ENCODE measurements around the gene PPP2R2D.

Gene PPP2R2D

GRCh38 chr10:132006966-132007365, 106.2 kb downstream of the PPP2R2D start:
- TF ChIP-seq CTCF (IDR thresholded peaks at IDR 0.05; ENCODE audit: insufficient read depth, low read length, poor library complexity, severe bottlenecking): no peak
- no peak overlapping the region for H3K4me3 ChIP-seq (replicated peaks; ENCODE audit: low read depth, low read length)
- DNase-seq (ENCODE audit: extremely low read depth, insufficient read length): no peak
- no peaks in the 10 kb centered on the region for H3K27me3 ChIP-seq (replicated peaks; ENCODE audit: control insufficient read depth, insufficient read depth, low read length)
- no peaks in the 10 kb centered on the region for H3K36me3 ChIP-seq (ENCODE audit: control insufficient read depth, insufficient read depth, low read length)

GRCh38 chr10:132007681-132008080, 106.9 kb downstream of the PPP2R2D start:
- Histone ChIP-seq H3K27me3 (replicated peaks; ENCODE audit: control insufficient read depth, insufficient read depth, low read length) (no peaks in the 10 kb centered on the region), H3K4me3 (replicated peaks; ENCODE audit: low read depth, low read length) (no peak overlapping the region), H3K36me3 (ENCODE audit: control insufficient read depth, insufficient read depth, low read length) (no peaks in the 10 kb centered on the region)
- no peak for DNase-seq (ENCODE audit: extremely low read depth, insufficient read length)
- no peak for TF ChIP-seq CTCF (IDR thresholded peaks at IDR 0.05; ENCODE audit: insufficient read depth, low read length, poor library complexity, severe bottlenecking)

Measured in GM06990 (cell line).